GM12878 (cell line): ENCODE results near the gene HAO1. TPM values are rescaled to one million over a fixed set of nuclear protein-coding genes. Genes with fewer than 3 reads are reported as not detected.

ENCODE experiments used
- ATAC-seq: fragments of 200-7000 bp; cut with Tn5 transposase; 3 replicates; pipeline ENCODE4 v1.9.1; 2020; ENCODE audit warnings: mild to moderate bottlenecking, moderate library complexity
- BruUV-seq: library from RNA; stranded (reverse); fragments of 400-500 nt; replicated peaks from 2 replicates; lab custom pipeline; 2021; lab: Mats Ljungman, UMichigan
- CTCF ChIA-PET: fragments of 300-600 bp; sonication (Branson Sonifier 250); formaldehyde crosslinking; extraction: SDS; loops from one replicate; lab custom pipeline; 2021; ENCODE audit warnings: inconsistent platforms; lab: Yijun Ruan, JAX
- POLR2A ChIA-PET: fragments of 350-600 bp; formaldehyde crosslinking; extraction: SDS; loops from one replicate; lab custom pipeline; 2021; ENCODE audit warnings: inconsistent platforms; lab: Charles Lee
- RAD21 ChIA-PET: fragments of 300-600 bp; sonication (Branson Sonifier 250); formaldehyde crosslinking; loops from one replicate; lab custom pipeline; 2023; ENCODE audit warnings: antibody characterized with exemption; ENCODE audit not compliant: unreplicated experiment; lab: Charles Lee
- SMC1A ChIA-PET: fragments of 300-600 bp; sonication (Branson Sonifier 250); formaldehyde crosslinking; loops from one replicate; lab custom pipeline; 2023; ENCODE audit not compliant: unreplicated experiment, uncharacterized antibody; lab: Charles Lee
- DNase-seq: peaks from one replicate; pipeline ENCODE4 v3.0.0-alpha.2; 2011; ENCODE audit warnings: low read depth, low spot score
- FAIRE-seq: peaks from 3 replicates; lab custom pipeline; 2011; peaks lifted over from hg19 to GRCh38; lab: Jason Lieb, UNC
- H2AFZ ChIP-seq: 2 replicates; pipeline ENCODE4 v1.6.0; 2011; ENCODE audit warnings: low read depth, low read length, control low read depth; ENCODE audit not compliant: control insufficient read depth
- H3K27ac ChIP-seq: 2 replicates; pipeline ENCODE4 v1.5.1; 2011; ENCODE audit warnings: control low read depth; ENCODE audit not compliant: control insufficient read depth, insufficient read depth
- H3K27me3 ChIP-seq, 2 experiments: replicated peaks in 1 of 2; 2 replicates each; pipeline versions ENCODE4 v1.6.0 to v1.6.1; 2011; ENCODE audit warnings: low read length in 1 of 2; ENCODE audit not compliant: control insufficient read depth in 2 of 2, insufficient read depth in 2 of 2
- H3K36me3 ChIP-seq, 2 experiments: 2 replicates each; pipeline ENCODE4 v1.5.1; 2011; ENCODE audit warnings: low read length in 1 of 2; ENCODE audit not compliant: control insufficient read depth in 2 of 2, insufficient read depth in 2 of 2
- H3K4me1 ChIP-seq: 2 replicates; pipeline ENCODE4 v1.6.1; 2011; ENCODE audit warnings: mild to moderate bottlenecking, low read length, moderate library complexity, mixed read lengths; ENCODE audit not compliant: control insufficient read depth, insufficient read depth
- H3K4me2 ChIP-seq: 2 replicates; pipeline ENCODE4 v1.6.0; 2011; ENCODE audit warnings: control low read depth; ENCODE audit not compliant: control insufficient read depth, insufficient read depth
- H3K4me3 ChIP-seq: fragments of 200-600 bp; sonication (generic); 2 replicates; pipeline ENCODE4 v1.5.1; 2016
- H3K79me2 ChIP-seq: 2 replicates; pipeline ENCODE4 v1.6.0; 2011; ENCODE audit warnings: low read length; ENCODE audit not compliant: control insufficient read depth, insufficient read depth
- H3K9ac ChIP-seq: 2 replicates; pipeline ENCODE4 v1.8.0; 2011; ENCODE audit warnings: low read length, control low read depth, mixed read lengths; ENCODE audit not compliant: control insufficient read depth, insufficient read depth
- H3K9me3 ChIP-seq: replicated peaks from 3 replicates; pipeline ENCODE4 v1.5.1; 2011; ENCODE audit warnings: mild to moderate bottlenecking, low read length; ENCODE audit not compliant: control insufficient read depth, insufficient read depth
- H4K20me1 ChIP-seq: 2 replicates; pipeline ENCODE4 v1.6.0; 2011; ENCODE audit not compliant: control insufficient read depth, insufficient read depth
- BCLAF1 ChIP-seq: fragments of 450-650 bp; IDR thresholded peaks from 2 replicates; pipeline ENCODE4 v1.6.1; 2017; ENCODE audit warnings: antibody characterized with exemption, mild to moderate bottlenecking, moderate library complexity
- BHLHE40 ChIP-seq, 2 experiments: fragments of 450-650 bp in 1 of 2; IDR thresholded peaks; 2 replicates each; pipeline ENCODE4 v1.6.1; 2011 to 2017; ENCODE audit warnings: low read depth in 2 of 2, borderline replicate concordance in 1 of 2, improper control_type of control experiment in 1 of 2, low read length in 1 of 2, mild to moderate bottlenecking in 1 of 2
- CBX5 ChIP-seq: sonication (generic); IDR thresholded peaks from 2 replicates; pipeline ENCODE4 v1.6.1; 2016; ENCODE audit warnings: low read depth, moderate library complexity, mild to moderate bottlenecking, inconsistent platforms
- CHD2 ChIP-seq: IDR thresholded peaks from 2 replicates; pipeline ENCODE4 v1.6.1; 2011; ENCODE audit warnings: low read depth, low read length, improper control_type of control experiment, borderline replicate concordance
- ETV6 ChIP-seq, 2 experiments: fragments of 450-650 bp in 1 of 2; IDR thresholded peaks in 1 of 2; conservative IDR thresholded peaks in 1 of 2; 2 replicates each; pipeline ENCODE4 v1.6.1; 2014; ENCODE audit warnings: antibody characterized with exemption in 1 of 2, borderline replicate concordance in 1 of 2, low read depth in 1 of 2, mild to moderate bottlenecking in 1 of 2, moderate library complexity in 1 of 2
- LARP7 ChIP-seq: fragments of 450-650 bp; IDR thresholded peaks from 2 replicates; pipeline ENCODE4 v1.6.1; 2017; ENCODE audit warnings: mild to moderate bottlenecking
- RBBP5 ChIP-seq: fragments of 200-600 bp; sonication (generic); conservative IDR thresholded peaks from 2 replicates; pipeline ENCODE4 v1.6.1; 2016
- SKIL ChIP-seq: fragments of 450-650 bp; IDR thresholded peaks from 2 replicates; pipeline ENCODE4 v1.6.1; 2017; ENCODE audit warnings: mild to moderate bottlenecking, low read depth, inconsistent platforms; ENCODE audit not compliant: poor library complexity, severe bottlenecking
- SREBF1 ChIP-seq: IDR thresholded peaks from 2 replicates; pipeline ENCODE4 v1.6.1; 2012; ENCODE audit warnings: mild to moderate bottlenecking, low read length
- ZBTB33 ChIP-seq: fragments of 450-650 bp; IDR thresholded peaks from 2 replicates; pipeline ENCODE4 v1.6.1; 2017; ENCODE audit warnings: mild to moderate bottlenecking
- WGBS: methylation state at CpG from one replicate; pipeline ENCODE4 v1.1.6; 2016; ENCODE audit warnings: low lambda C conversion rate; ENCODE audit not compliant: insufficient replicate concordance, insufficient coverage; ENCODE audit errors: missing lambda C conversion rate; 5-methylcytosine and 5-hydroxymethylcytosine counted together
- in situ Hi-C: fragments of 300-500 bp; cut with MboI; formaldehyde crosslinking; loops from 9 replicates; pipeline ENCODE4 v1.14.3; 2018; ENCODE audit warnings: mixed read lengths
- intact Hi-C: fragments of 100-400 bp; cut with micrococcal nuclease; formaldehyde crosslinking; loops from one replicate; pipeline ENCODE4 v1.14.2; 2022; ENCODE audit not compliant: unreplicated experiment
- polyA plus RNA-seq, 11 experiments: library from polyadenylated mRNA; depleted of rRNA in 4 of 11; unstranded in 6 of 11; stranded (reverse) in 5 of 11; fragments of >200 nt; fragmentation: Nextera tagmentation in 4 of 11; fragmentation: Illumina TruSeq in 1 of 11; extraction: Ambion mirVana in 4 of 11; extraction: Trizol in 1 of 11; gene quantifications; 1 replicate in 1 of 11; 2 replicates in 10 of 11; pipeline versions ENCODE4 v1.2.1 to v1.2.3, GENCODE V29; 2011 to 2016; ENCODE audit warnings: inconsistent platforms in 2 of 11, missing spikeins in 2 of 11, low read depth in 1 of 11
- total RNA-seq, 4 experiments: library from RNA; depleted of rRNA in 3 of 4; stranded (reverse); fragments of >200 nt in 3 of 4; fragmentation: Illumina TruSeq in 1 of 4; extraction: Trizol in 1 of 4; gene quantifications; 2 replicates each; pipeline versions ENCODE4 v1.2.1 to v1.2.3, GENCODE V29; 2013 to 2021
- TF ChIP-seq, protein P1 (sequence below): IDR thresholded peaks from 2 replicates; pipeline ENCODE4 v1.6.1; 2012; ENCODE audit warnings: low read depth, low read length, improper control_type of control experiment

The HAO1 gene
- total and polyA plus RNA-seq, 10 of the 15 experiments (the other 5 are each of a cell fraction or from before 2014, with no cell fraction given): 0.03 to 0.29 (median 0.05) TPM; not detected in 7

GRCh38 chr20:7989379-7989778 lies 49.1 kb upstream of the HAO1 start:
- no peak overlapping the region for H3K4me3 ChIP-seq
- POLR2A ChIA-PET: interaction anchor here (0.6 to 1.0 kb wide), 2 partner anchors 28 to 53 kb away, joined by 3 read pairs; no protein-coding TSS in a partner anchor
- in situ Hi-C loops: no loop called here
- TF ChIP-seq, protein P1, sequence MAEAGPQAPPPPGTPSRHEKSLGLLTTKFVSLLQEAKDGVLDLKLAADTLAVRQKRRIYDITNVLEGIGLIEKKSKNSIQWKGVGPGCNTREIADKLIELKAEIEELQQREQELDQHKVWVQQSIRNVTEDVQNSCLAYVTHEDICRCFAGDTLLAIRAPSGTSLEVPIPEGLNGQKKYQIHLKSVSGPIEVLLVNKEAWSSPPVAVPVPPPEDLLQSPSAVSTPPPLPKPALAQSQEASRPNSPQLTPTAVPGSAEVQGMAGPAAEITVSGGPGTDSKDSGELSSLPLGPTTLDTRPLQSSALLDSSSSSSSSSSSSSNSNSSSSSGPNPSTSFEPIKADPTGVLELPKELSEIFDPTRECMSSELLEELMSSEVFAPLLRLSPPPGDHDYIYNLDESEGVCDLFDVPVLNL: no peak
- TF ChIP-seq BHLHE40 (IDR thresholded peaks at IDR 0.05; ENCODE audit: borderline replicate concordance in 1 of 2, low read depth in 2 of 2, low read length in 1 of 2): no peak
- no peak for TF ChIP-seq ZBTB33
- no peak for TF ChIP-seq LARP7
- TF ChIP-seq BCLAF1: no peak
- TF ChIP-seq SREBF1: no peak
- no peak for TF ChIP-seq SKIL
- TF ChIP-seq CBX5: no peak
- TF ChIP-seq ETV6 (conservative IDR thresholded peaks at IDR 0.05 in 1 of 2, IDR thresholded peaks at IDR 0.05 in 1 of 2; ENCODE audit: borderline replicate concordance in 1 of 2, low read depth in 1 of 2): no peak
- no peak for TF ChIP-seq CHD2
- TF ChIP-seq RBBP5: no peak
- TF ChIP-seq, all 136 proteins: peak for 0
- FAIRE-seq: no peak
- DNase-seq: no peak
- no peak overlapping the region for H3K4me2 ChIP-seq
- H2AFZ ChIP-seq: no peak overlapping the region
- H4K20me1 ChIP-seq: no peaks in the 10 kb centered on the region
- no peaks in the 10 kb centered on the region for H3K4me1 ChIP-seq
- ChIA-PET CTCF (interaction anchor here (0.9 to 2.9 kb wide), 5 partner anchors 13 to 733 kb away, joined by 3 to 11 read pairs (median 6); no protein-coding TSS in a partner anchor), RAD21 (interaction anchor here (0.9 kb wide), 1 partner anchor 53 kb away, joined by 5 read pairs; no protein-coding TSS in a partner anchor), SMC1A (interaction anchor here (1.5 to 1.9 kb wide), 2 partner anchors 18 to 54 kb away, joined by 3 to 7 read pairs; no protein-coding TSS in a partner anchor)
- BruUV-seq: no TSS peak
- intact Hi-C loops: no loop called here
- no peak overlapping the region for H3K27ac ChIP-seq
- WGBS: 92% methylated on average over 1 of the region's 1 CpG
- H3K36me3 ChIP-seq: peaks cover 0 to 3% of the 10 kb centered on the region in 2 experiments; a peak in 2 of 4 replicates
- no peak overlapping the region for H3K9ac ChIP-seq
- peaks cover 2% of the 10 kb centered on the region; the same call in 1 of the 3 replicates for H3K9me3 ChIP-seq
- H3K27me3 ChIP-seq: no peaks in the 10 kb centered on the region
- H3K79me2 ChIP-seq: no peaks in the 10 kb centered on the region
- ATAC-seq: no peak
